Occipital lobe (tissue), 2 donors: ENCODE measurements around the gene NXPH4. TPM values are rescaled to one million over a fixed set of nuclear protein-coding genes. Genes with fewer than 3 reads are reported as not detected.
A peak's percentile ranks its signal among the peaks of the same experiment; 100 is the strongest.

Experiments used
- DNase-seq: peaks from one replicate; lab custom pipeline; 2025; lab: John Stamatoyannopoulos, UW
- total RNA-seq: library from RNA; depleted of rRNA; stranded (reverse); fragments of >200 nt; gene quantifications from one replicate; pipeline ENCODE4 v1.2.3, GENCODE V29; 2014

Gene NXPH4
- total RNA-seq, 1 donor from 2014 or later: 0.78 TPM

GRCh38 chr12:57218030-57218853 lies 1.6 kb downstream of the NXPH4 start:
- no peak for DNase-seq

GRCh38 chr12:57219205-57219992 lies 2.8 kb downstream of the NXPH4 start:
- no peak for DNase-seq

GRCh38 chr12:57219993-57220754 lies 3.6 kb downstream of the NXPH4 start:
- DNase-seq: no peak

GRCh38 chr12:57220770-57221168 lies 4.2 kb downstream of the NXPH4 start:
- no peak for DNase-seq

DNA sequence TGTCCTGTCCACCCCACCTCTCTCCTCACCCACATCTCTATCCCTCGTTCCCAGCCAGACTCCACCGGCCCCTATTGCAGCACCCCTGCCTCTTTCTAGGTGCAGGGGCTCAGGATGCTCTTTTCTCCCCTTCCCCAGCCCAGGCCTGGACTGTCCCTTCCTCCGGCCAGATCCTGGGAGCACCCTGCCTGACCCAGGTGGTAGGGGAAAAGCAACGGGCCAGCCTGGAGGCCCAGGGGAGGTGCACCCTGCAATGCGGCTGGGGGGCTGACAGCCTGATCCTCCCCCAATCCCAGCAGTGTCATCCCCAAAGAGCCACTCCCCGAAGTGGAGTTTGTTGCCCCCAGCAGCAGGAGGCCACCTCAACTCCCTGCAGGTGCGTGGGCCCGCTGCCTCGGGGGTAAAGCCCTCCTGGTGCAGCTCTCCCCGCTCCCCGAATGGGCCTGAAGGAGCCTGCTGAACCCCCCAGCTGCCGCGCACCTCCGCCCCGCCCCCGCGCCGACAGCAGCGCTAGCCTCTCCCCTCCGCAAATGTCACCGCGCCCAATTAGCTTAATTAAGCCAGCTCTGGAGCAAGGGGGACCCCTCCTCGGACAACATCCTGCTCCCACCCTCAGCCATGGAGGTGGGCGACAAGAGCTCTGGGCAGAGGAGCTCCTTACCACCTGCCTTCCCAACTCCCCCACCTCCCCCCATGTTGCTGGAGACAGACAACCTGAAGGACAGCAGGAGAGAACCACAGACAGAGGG lies 4.7 kb downstream of the NXPH4 start:
- no peak for DNase-seq

- DNase-seq: no peak
Observed at GRCh38 chr12:57222286-57223190, 5.9 kb downstream of the NXPH4 start.

DNA sequence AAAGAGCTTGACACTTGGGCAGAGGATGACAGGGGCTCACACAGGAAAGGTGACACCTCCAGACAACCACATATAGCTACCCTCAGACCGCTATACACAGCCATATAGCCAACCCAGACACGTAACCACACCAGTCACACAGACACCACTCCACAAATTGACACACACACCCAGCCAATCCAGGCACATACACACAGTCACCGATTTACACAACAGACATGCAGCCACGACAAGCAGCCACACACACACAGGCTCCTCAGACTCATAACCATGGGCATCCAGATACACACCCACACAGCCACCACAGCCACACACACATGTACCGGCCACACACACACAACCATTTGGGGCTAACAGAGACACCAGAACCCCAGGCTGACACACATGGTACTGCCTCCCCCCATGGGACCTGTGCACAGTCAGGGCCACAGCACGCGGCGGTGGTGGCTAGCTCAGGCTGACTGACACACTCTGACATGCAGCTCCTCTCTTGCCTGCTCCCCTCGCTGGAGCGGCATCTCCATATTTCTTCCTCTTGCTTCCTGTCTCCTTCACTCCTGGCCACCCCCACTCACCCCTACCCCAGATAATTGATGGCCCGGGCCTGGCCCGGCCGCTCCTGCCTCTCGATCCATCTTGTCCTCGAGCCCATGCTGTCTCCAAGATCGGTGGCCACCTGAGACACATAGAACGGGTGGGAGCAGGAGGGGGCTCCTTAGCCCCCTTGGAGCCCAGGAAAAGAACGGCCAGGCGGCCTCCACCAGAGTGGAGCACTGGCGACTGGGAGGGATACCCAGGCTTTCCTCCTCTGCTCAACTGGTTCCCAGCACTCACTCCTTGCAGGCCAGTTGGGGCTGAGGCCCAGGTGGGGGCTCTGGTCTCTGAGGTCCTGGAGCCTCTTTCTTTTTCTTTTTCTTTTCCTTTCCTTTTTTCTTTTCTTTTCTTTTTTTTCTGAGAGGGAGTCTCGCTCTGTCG lies 6.9 kb downstream of the NXPH4 start:
- no peak for DNase-seq

DNA sequence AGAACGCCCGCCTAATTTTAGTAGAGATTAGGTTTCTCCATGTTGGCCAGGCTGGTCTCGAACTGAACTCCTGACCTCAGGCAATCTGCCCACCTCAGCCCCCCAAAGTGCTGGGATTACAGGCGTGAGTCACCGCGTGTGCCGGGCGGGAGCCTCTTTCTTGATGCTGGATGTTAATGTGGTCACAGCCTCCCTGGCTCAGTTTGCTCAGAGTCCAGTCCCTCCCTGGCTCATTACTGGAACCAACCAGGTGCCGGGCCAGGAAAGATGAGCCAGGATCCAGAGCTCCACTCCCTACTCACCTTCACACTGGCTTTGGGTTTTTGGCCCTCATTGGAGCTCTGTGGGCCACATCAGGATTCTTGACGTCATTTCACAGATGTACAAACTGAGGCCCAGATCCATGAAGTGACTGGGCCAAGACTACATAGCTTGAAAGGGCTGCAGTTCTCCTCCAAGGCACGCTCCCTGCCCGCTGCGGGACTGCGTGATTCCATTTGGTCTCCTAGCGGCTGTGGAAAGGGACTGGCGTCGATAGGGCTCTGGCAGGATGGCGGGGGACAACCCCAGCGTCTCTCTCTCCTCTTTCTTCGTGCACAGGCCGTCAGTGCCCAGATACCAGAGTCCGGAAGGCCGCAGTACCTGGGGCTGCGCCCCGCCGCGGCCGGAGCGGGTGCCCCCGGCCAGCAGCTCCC lies 7.8 kb downstream of the NXPH4 start:
- DNase-seq: no peak

DNA sequence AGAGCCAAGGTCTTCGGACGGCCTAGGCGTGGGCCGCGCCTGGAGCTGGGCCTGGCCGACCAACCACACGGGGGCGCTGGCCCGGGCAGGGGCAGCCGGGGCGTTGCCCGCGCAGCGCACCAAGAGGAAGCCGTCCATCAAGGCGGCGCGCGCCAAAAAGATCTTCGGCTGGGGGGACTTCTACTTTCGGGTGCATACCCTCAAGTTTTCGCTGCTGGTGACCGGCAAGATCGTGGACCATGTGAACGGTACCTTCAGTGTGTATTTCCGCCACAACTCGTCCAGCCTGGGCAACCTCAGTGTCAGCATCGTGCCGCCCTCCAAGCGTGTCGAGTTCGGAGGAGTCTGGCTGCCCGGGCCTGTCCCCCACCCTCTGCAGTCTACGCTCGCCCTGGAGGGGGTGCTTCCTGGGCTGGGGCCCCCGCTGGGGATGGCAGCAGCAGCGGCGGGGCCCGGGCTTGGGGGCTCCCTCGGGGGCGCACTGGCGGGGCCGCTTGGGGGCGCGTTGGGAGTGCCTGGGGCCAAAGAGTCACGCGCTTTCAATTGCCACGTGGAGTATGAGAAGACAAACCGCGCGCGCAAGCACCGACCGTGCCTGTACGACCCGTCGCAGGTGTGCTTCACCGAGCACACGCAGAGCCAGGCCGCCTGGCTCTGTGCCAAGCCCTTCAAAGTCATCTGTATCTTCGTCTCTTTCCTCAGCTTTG lies 8.5 kb downstream of the NXPH4 start:
- DNase-seq: no peak

- no peak for DNase-seq
Observed at GRCh38 chr12:57225680-57226210, 9.2 kb downstream of the NXPH4 start.

DNA sequence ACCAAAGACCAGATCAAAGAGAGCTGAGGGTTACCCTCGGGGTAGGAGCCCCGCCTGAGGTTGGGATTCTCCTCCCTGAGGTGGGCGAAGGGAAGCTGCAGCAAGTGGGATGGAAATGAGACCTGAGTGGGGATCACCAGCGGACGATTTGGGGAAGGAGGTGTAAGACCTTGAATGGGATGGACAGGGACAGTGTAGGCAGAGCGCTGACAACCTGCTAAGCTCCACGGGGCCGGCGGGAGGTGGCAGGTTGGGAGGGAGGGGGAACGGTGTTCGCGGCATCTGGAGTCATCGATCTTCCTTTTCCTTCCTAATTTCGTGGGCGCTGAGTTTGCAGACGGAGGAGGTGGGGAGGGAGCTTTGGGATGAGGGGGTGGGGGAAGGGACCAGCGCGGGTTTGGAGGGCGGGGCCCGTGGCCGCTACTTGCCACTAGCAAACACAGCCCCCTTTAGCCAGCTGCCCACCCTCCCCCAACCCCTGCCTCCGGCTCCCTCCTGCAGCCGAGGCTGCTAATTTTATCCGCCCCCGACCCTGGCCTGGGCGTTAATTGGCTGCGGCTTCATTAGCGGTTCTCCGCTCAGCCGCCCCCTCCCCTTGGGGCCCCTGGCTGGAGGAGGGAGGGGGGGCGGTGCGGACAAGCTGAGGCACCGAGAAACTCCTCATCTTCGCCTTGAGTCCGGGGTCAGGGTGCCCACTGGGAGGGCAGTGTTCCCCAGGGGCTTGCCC lies 10.2 kb downstream of the NXPH4 start:
- DNase-seq: no peak

DNA sequence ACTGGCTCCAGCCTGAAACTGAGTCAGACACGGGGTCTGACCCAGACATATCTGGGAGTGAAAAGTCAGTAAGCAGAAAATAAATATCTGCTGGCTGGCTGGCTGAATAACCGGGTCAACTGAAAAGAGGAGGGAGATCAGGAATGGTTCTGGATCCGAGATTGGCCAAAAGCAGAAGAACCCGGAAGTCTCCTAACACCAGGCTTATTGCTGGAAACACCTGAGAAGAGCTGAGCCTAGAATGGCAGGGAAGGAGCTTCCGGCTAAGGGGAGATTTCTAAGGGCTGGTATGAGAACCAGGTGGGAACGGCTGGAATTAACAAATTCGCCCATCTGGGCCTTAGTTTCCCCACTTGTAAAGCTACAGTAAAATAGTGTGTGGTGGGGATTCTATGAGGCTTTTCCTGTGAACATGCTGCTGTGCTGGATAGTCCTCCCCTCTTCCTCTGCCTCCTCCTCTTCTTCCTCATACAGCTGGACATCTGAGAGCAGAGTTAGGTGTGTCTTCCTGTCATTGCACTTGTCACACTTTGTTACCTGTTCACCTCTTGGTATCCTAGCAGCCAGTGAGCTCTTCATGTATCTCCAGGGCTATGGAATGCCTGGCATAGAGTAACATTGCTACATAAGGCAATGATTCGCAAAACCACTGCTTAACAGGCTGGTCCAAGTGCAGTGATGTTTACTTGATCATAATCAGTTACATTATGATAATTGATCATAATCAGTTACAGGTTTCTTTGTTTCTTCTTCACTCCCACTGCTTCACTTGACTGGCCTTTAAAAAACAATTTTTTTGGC lies 10.9 kb downstream of the NXPH4 start:
- DNase-seq: no peak

GRCh38 chr12:57229046-57229633 lies 12.5 kb downstream of the NXPH4 start:
- no peak for DNase-seq

- DNase-seq: peak; percentile 87
Observed at GRCh38 chr12:57229634-57230380, 13.2 kb downstream of the NXPH4 start, which contains the start of gene SHMT2. Gene SHMT2 (plus strand): TSS chr12:57229711. CDS start chr12:57229779, 68 bp downstream.
